Mesenteric fat pad (tissue), 1 donor: ENCODE data around the gene LMX1B. TPM values are rescaled to one million over a fixed set of nuclear protein-coding genes. Genes with fewer than 3 reads are reported as not detected.
"Not testable (repeated sequence)": the region's sequence is repeated elsewhere in the genome, so short reads cannot be mapped to it uniquely, and the experiment has no call there.

Experiments used
- DNase-seq: peaks from one replicate; pipeline ENCODE4 v3.0.0-alpha.2; 2020; ENCODE audit warnings: low spot score
- total RNA-seq: library from RNA; stranded (reverse); fragmentation: NEBNext Ultra II Directional; extraction: Animal tissue kit (Norgen Biotek cat#: 25700); gene quantifications from one replicate; pipeline ENCODE4 v1.2.1, GENCODE V29; 2021
- donor health status: DM: yes; HTN: yes; CAD: no.

The LMX1B gene
- total RNA-seq, 1 donor from 2014 or later = 0.77 TPM

- DNase-seq = no peak
Measured at GRCh38 chr9:126652140-126652582, 38.4 kb downstream of the LMX1B start.

- no peak for DNase-seq
Measured at GRCh38 chr9:126654124-126654523, 40.4 kb downstream of the LMX1B start.

- not testable (repeated sequence) for DNase-seq
Measured at GRCh38 chr9:126656214-126656613, 42.5 kb downstream of the LMX1B start.

- DNase-seq = no peak
Measured at GRCh38 chr9:126658201-126658825, 44.6 kb downstream of the LMX1B start.

GRCh38 chr9:126658956-126659555, 45.3 kb downstream of the LMX1B start:
- DNase-seq = no peak

GRCh38 chr9:126661122-126661520, 47.4 kb downstream of the LMX1B start:
- no peak for DNase-seq

GRCh38 chr9:126661521-126662251, 48.0 kb downstream of the LMX1B start:
- no peak for DNase-seq

GRCh38 chr9:126663661-126664072, 49.9 kb downstream of the LMX1B start:
- no peak for DNase-seq

GRCh38 chr9:126664900-126665643, 51.3 kb downstream of the LMX1B start:
- DNase-seq = no peak

- DNase-seq = no peak
Measured at GRCh38 chr9:126665644-126666035, 51.9 kb downstream of the LMX1B start.

GRCh38 chr9:126666155-126666803, 52.6 kb downstream of the LMX1B start:
- no peak for DNase-seq

GRCh38 chr9:126667190-126668055, 53.7 kb downstream of the LMX1B start:
- no peak for DNase-seq

- DNase-seq = no peak
Measured at GRCh38 chr9:126668058-126668457, 54.3 kb downstream of the LMX1B start.

GRCh38 chr9:126669108-126669507, 55.4 kb downstream of the LMX1B start:
- no peak for DNase-seq

GRCh38 chr9:126670270-126670669, 56.5 kb downstream of the LMX1B start:
- no peak for DNase-seq

GRCh38 chr9:126671381-126671831, 57.7 kb downstream of the LMX1B start:
- DNase-seq = no peak

- no peak for DNase-seq
Measured at GRCh38 chr9:126671983-126672382, 58.3 kb downstream of the LMX1B start.

- DNase-seq = no peak
Measured at GRCh38 chr9:126672634-126673284, 59.0 kb downstream of the LMX1B start.

- DNase-seq = no peak
Measured at GRCh38 chr9:126673689-126674364, 60.1 kb downstream of the LMX1B start.
